Endodermal cell (in vitro differentiated cells): ENCODE results near the gene LGI4. TPM values are rescaled to one million over a fixed set of nuclear protein-coding genes. Genes with fewer than 3 reads are reported as not detected.

ENCODE experiments used
- DNase-seq: peaks from one replicate; pipeline ENCODE4 v3.0.0-alpha.2; 2017
- H3K27ac ChIP-seq: 2 replicates; pipeline ENCODE4 v1.5.1; 2013; ENCODE audit warnings: mild to moderate bottlenecking, low read depth, low read length, moderate library complexity
- H3K27me3 ChIP-seq: 2 replicates; pipeline ENCODE4 v1.6.1; 2013; ENCODE audit warnings: mild to moderate bottlenecking, low read length, moderate library complexity; ENCODE audit not compliant: insufficient read depth, control insufficient read depth, poor library complexity, severe bottlenecking
- H3K36me3 ChIP-seq: 2 replicates; pipeline ENCODE4 v1.7.0; 2013; ENCODE audit warnings: mild to moderate bottlenecking, low read length, moderate library complexity; ENCODE audit not compliant: control insufficient read depth, insufficient read depth
- H3K4me1 ChIP-seq: one replicate; pipeline ENCODE4 v1.7.0; 2013; ENCODE audit warnings: low read length; ENCODE audit not compliant: control insufficient read depth, insufficient read depth
- H3K4me3 ChIP-seq: 2 replicates; pipeline ENCODE4 v1.5.1; 2013; ENCODE audit warnings: mild to moderate bottlenecking, low read length, moderate library complexity
- H3K9ac ChIP-seq: 2 replicates; pipeline ENCODE4 v1.6.1; 2013; ENCODE audit warnings: mild to moderate bottlenecking, low read length, moderate library complexity; ENCODE audit not compliant: poor library complexity, severe bottlenecking; ENCODE audit errors: extremely low read depth
- H3K9me3 ChIP-seq: 2 replicates; pipeline ENCODE4 v1.6.1; 2013; ENCODE audit warnings: mild to moderate bottlenecking, low read length, moderate library complexity; ENCODE audit not compliant: control insufficient read depth
- H3K27ac Mint-ChIP-seq: 2 replicates; pipeline ENCODE4 v1.8.0; 2020; ENCODE audit warnings: mixed read lengths
- H3K27me3 Mint-ChIP-seq: 2 replicates; pipeline ENCODE4 v1.8.0; 2021; ENCODE audit warnings: mild to moderate bottlenecking, mixed read lengths; ENCODE audit not compliant: insufficient read depth
- H3K36me3 Mint-ChIP-seq: 2 replicates; pipeline ENCODE4 v1.8.0; 2020; ENCODE audit warnings: low read depth, mixed read lengths
- H3K4me1 Mint-ChIP-seq: 2 replicates; pipeline ENCODE4 v1.8.0; 2020; ENCODE audit warnings: mixed read lengths
- H3K4me3 Mint-ChIP-seq: 2 replicates; pipeline ENCODE4 v1.8.0; 2020; ENCODE audit warnings: mild to moderate bottlenecking, moderate library complexity, mixed read lengths
- H3K9me3 Mint-ChIP-seq: 2 replicates; pipeline ENCODE4 v1.8.0; 2020; ENCODE audit warnings: mild to moderate bottlenecking, mixed read lengths
- WGBS, 2 experiments: methylation state at CpG; one replicate each; pipeline versions ENCODE4 v1.1.5 to v1.1.7; 2013; ENCODE audit warnings: missing lambda C conversion rate in 2 of 2, mixed read lengths in 1 of 2; ENCODE audit not compliant: insufficient coverage in 1 of 2, insufficient read length in 1 of 2; 5-methylcytosine and 5-hydroxymethylcytosine counted together
- total RNA-seq, 2 donors: library from RNA; stranded (reverse); fragmentation: NEBNext Ultra II Directional in 1 of 2; extraction: Animal tissue kit (Norgen Biotek cat#: 25700) in 1 of 2; gene quantifications; 2 replicates in 1 of 2; 3 replicates in 1 of 2; pipeline ENCODE4 v1.2.1, GENCODE V29; 2021
- TF ChIP-seq, protein P1 (sequence below): fragments of 200-600 bp; sonication (generic); conservative IDR thresholded peaks from 2 replicates; pipeline ENCODE4 v1.5.0; 2021; ENCODE audit warnings: antibody characterized with exemption, mild to moderate bottlenecking

The LGI4 gene
- total RNA-seq, 2 donors from 2014 or later = 0.27 to 0.37 TPM

DNA sequence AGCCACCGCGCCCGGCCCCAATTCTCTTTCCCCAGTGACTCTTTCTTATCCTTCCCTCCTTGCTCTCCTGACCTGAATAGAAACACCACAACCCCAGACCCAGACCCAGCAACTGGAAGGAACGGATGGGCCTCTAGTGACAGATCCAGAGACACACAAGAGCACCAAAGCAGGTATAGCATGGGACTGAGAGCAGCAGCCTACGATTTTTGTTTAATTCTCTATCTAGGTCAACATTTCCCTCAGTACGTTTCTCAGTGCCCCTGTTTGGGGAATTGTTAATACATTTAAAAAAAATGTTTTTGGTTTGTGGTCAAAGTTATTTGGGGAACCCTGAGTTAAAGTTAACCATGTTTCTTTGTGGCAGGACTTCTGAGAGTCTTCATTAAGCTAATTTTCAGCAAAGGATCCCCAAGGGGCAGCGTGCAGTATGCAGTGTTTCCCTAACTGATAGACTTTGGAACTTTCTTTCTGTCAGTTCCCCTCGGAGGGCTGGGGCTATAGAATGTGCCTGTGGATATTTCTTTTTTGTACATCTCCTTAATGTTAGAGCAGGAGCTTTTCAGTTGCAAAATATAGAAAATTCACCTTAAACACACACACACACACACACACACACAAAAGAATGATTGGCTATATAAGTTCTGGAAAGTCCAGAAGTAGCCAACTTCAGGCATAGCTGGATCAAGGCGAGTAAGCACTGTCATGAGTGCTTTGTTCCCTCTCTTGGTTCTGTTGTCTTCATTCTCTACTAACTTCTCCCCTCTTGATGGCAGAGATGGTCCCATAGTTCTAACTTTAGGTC lies 26.0 kb upstream of the LGI4 start:
- Histone ChIP-seq H3K9ac (no peak overlapping the region), H3K36me3 (no peaks in the 10 kb centered on the region), H3K9me3 (peaks cover 17% of the 10 kb centered on the region), H3K27me3 (no peaks in the 10 kb centered on the region), H3K4me1 (no peaks in the 10 kb centered on the region), H3K27ac (no peak overlapping the region), H3K4me3 (no peak overlapping the region)
- peaks cover 16% of the 10 kb centered on the region for H3K9me3 Mint-ChIP-seq
- 89 to 92% methylated on average over 1 to 9 of the region's 9 CpGs for WGBS, 2 experiments
- H3K36me3 Mint-ChIP-seq = peaks cover 55% of the 10 kb centered on the region
- TF ChIP-seq, protein P1, sequence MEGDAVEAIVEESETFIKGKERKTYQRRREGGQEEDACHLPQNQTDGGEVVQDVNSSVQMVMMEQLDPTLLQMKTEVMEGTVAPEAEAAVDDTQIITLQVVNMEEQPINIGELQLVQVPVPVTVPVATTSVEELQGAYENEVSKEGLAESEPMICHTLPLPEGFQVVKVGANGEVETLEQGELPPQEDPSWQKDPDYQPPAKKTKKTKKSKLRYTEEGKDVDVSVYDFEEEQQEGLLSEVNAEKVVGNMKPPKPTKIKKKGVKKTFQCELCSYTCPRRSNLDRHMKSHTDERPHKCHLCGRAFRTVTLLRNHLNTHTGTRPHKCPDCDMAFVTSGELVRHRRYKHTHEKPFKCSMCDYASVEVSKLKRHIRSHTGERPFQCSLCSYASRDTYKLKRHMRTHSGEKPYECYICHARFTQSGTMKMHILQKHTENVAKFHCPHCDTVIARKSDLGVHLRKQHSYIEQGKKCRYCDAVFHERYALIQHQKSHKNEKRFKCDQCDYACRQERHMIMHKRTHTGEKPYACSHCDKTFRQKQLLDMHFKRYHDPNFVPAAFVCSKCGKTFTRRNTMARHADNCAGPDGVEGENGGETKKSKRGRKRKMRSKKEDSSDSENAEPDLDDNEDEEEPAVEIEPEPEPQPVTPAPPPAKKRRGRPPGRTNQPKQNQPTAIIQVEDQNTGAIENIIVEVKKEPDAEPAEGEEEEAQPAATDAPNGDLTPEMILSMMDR = no peak
- H3K4me3 Mint-ChIP-seq = no peak overlapping the region
- H3K27me3 Mint-ChIP-seq = no peaks in the 10 kb centered on the region
- no peak overlapping the region for H3K27ac Mint-ChIP-seq
- DNase-seq = no peak
- no peaks in the 10 kb centered on the region for H3K4me1 Mint-ChIP-seq

DNA sequence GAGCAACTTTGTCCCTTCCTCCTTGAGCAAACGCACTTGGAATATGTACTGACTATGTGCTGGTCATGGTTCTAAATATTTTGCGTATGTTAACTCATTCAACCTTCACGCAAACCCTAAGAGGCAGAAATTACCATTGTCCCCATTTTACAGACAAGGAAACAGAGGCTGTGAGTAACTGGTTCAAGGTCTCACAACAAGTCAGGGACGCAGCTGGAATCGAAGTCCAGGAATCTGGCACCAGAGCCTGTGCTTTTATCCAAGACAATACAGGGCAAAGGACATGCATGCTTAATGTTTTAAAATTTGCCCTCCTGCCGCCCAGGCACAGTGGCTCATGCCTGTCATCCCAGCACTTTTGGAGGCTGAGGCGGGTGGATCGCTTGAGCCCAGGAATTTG lies 24.7 kb upstream of the LGI4 start:
- H3K27me3 Mint-ChIP-seq = peaks cover 8% of the 10 kb centered on the region
- H3K4me1 Mint-ChIP-seq = peaks cover 4% of the 10 kb centered on the region
- Histone ChIP-seq H3K9ac (no peak overlapping the region), H3K27ac (no peak overlapping the region), H3K27me3 (peaks cover 10% of the 10 kb centered on the region), H3K36me3 (no peaks in the 10 kb centered on the region), H3K4me3 (no peak overlapping the region), H3K9me3 (peaks cover 6% of the 10 kb centered on the region), H3K4me1 (no peaks in the 10 kb centered on the region)
- H3K36me3 Mint-ChIP-seq = peaks cover 49% of the 10 kb centered on the region
- WGBS, 2 experiments = 84 to 91% methylated on average over 7 to 8 of the region's 8 CpGs
- peaks cover 10% of the 10 kb centered on the region for H3K9me3 Mint-ChIP-seq
- DNase-seq = no peak
- TF ChIP-seq, protein P1 = no peak
- no peak overlapping the region for H3K27ac Mint-ChIP-seq
- H3K4me3 Mint-ChIP-seq = no peak overlapping the region

DNA sequence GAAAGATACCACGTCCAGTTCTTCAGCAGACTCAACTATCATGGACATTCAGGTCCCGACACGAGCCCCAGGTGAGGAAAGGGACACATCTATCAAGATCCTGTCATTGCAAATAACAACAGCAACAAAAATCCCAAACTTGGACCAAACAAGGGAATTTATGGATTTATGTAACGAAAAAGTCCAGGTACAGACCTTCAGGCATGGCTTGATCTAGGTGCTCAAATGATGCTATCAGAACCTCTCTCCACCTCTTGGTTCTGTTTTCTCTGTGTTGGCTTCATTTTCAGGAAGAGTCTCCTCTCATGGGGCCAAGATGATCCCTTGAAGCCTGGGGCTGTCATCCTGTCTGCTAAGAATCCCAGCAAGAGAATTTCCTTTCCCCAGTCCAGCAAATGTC lies 22.6 kb upstream of the LGI4 start:
- Mint-ChIP-seq H3K4me3 (no peak overlapping the region), H3K4me1 (peaks cover 4% of the 10 kb centered on the region), H3K9me3 (peaks cover 2% of the 10 kb centered on the region), H3K27ac (no peak overlapping the region), H3K27me3 (peaks cover 27% of the 10 kb centered on the region), H3K36me3 (peaks cover 29% of the 10 kb centered on the region)
- H3K27ac ChIP-seq = no peak overlapping the region
- H3K4me1 ChIP-seq = no peaks in the 10 kb centered on the region
- H3K9me3 ChIP-seq = no peaks in the 10 kb centered on the region
- TF ChIP-seq, protein P1 = no peak
- H3K4me3 ChIP-seq = no peak overlapping the region
- DNase-seq = no peak
- H3K27me3 ChIP-seq = peaks cover 27% of the 10 kb centered on the region
- 93 to 96% methylated on average over 3 to 4 of the region's 4 CpGs for WGBS, 2 experiments
- H3K36me3 ChIP-seq = no peaks in the 10 kb centered on the region
- no peak overlapping the region for H3K9ac ChIP-seq
